Activated CD4-positive, alpha-beta T cell treated with anti-CD3 and anti-CD28 coated beads, Interleukin-2, amount 10 ng/mL, durations not matched to agents 7 days and 5 days (primary cell): Measurements from ENCODE around the gene ZNF473. TPM values are rescaled to one million over a fixed set of nuclear protein-coding genes. Genes with fewer than 3 reads are reported as not detected.
"Not testable (repeated sequence)": the region's sequence is repeated elsewhere in the genome, so short reads cannot be mapped to it uniquely, and the experiment has no call there.

Source experiments
- CTCF ChIA-PET: fragments of 350-600 bp; sonication (Branson Sonifier 250); formaldehyde crosslinking; loops from one replicate; lab custom pipeline; 2021; ENCODE audit warnings: antibody characterized with exemption; lab: Charles Lee
- POLR2A ChIA-PET: fragments of 350-600 bp; sonication (Branson Sonifier 250); formaldehyde crosslinking; loops from one replicate; lab custom pipeline; 2021; ENCODE audit warnings: antibody characterized with exemption; lab: Charles Lee
- DNase-seq: peaks from one replicate; pipeline ENCODE4 v3.0.0-alpha.2; 2020
- H3K27ac Mint-ChIP-seq: one replicate; pipeline ENCODE4 v1.8.0; 2021; ENCODE audit warnings: mild to moderate bottlenecking, moderate library complexity, mixed read lengths
- H3K27me3 Mint-ChIP-seq: one replicate; pipeline ENCODE4 v1.8.0; 2021; ENCODE audit warnings: mixed read lengths
- H3K36me3 Mint-ChIP-seq: one replicate; pipeline ENCODE4 v1.8.0; 2021; ENCODE audit warnings: low read depth, mixed read lengths
- H3K4me1 Mint-ChIP-seq: one replicate; pipeline ENCODE4 v1.8.0; 2021; ENCODE audit warnings: mixed read lengths
- H3K4me3 Mint-ChIP-seq: one replicate; pipeline ENCODE4 v1.8.0; 2021; ENCODE audit warnings: mild to moderate bottlenecking, moderate library complexity, mixed read lengths
- H3K9me3 Mint-ChIP-seq: one replicate; pipeline ENCODE4 v1.8.0; 2021; ENCODE audit warnings: mixed read lengths
- total RNA-seq, 2 experiments: library from RNA; stranded (reverse); gene quantifications; one replicate each; pipeline ENCODE4 v1.2.3, GENCODE V29; 2021

ZNF473 gene
- total RNA-seq, 2 experiments from 2014 or later = 10.0 to 10.6 TPM

DNA sequence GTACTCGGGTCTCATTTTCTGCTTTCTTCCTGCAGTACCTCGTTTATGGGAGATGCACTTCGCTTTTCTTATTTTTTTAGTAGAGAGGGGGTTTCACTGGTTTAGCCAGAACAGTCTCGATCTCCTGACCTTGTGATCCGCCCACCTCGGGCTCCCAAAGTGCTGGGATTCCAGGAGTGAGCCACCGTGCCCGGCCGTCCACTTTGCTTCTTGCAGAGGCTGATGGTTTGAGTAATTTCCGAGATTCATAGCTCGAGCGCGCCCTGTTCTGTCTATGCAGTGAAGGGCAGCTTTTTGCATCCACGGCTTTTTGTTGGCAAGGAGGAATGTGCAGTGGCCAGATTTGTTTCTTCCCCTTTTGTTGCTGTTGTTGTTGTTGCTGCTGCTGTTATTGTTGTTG, 73.1 kb downstream of the ZNF473 start:
- CTCF ChIA-PET, POLR2A ChIA-PET, H3K4me3 Mint-ChIP-seq, H3K9me3 Mint-ChIP-seq, H3K27ac Mint-ChIP-seq, H3K27me3 Mint-ChIP-seq, H3K4me1 Mint-ChIP-seq, H3K36me3 Mint-ChIP-seq: not testable (repeated sequence)
- DNase-seq = peak; percentile 48

DNA sequence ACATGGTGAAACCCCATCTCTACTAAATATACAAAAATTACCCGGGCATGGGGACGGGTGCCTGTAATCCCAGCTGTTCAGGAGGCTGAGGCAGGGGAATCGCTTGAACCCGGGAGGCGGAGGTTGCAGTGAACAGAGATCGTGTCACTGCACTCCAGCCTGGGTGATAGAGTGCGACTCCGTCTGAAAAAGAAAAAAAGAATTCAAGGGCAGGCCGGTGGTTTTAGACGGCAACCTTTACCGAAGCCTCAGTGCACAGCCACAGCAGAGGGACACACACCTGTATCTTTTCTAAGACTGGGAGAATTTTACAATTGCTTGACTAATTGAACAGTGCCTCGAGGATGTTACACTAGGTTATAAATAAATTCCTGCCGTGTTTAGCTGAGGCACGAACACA, 73.9 kb downstream of the ZNF473 start:
- H3K27me3 Mint-ChIP-seq, H3K4me1 Mint-ChIP-seq, H3K27ac Mint-ChIP-seq, H3K9me3 Mint-ChIP-seq, H3K4me3 Mint-ChIP-seq, CTCF ChIA-PET, POLR2A ChIA-PET, H3K36me3 Mint-ChIP-seq: not testable (repeated sequence)
- peak; percentile 7 for DNase-seq

DNA sequence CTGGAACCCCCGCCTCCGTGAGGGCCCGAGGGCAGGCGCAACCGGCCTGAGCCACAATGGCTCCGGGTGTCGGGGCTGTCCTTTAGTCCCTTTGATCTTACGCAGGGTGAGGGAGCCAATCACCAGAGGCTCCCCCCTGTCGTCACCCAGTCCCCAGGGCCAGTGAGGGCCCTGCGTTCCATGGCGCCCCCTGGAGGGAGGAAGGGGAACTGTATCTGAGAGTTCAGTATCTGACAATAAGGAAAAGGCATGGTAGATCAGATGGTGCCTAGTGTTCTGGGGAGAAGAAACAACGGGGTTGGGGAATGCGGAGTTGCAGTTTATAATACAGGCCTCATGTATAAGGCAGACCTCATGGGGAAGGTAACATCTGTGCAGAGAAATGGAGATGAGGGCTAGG, 75.1 kb downstream of the ZNF473 start:
- H3K9me3 Mint-ChIP-seq, CTCF ChIA-PET, H3K27ac Mint-ChIP-seq, DNase-seq, H3K4me3 Mint-ChIP-seq, H3K27me3 Mint-ChIP-seq, H3K4me1 Mint-ChIP-seq, POLR2A ChIA-PET, H3K36me3 Mint-ChIP-seq: not testable (repeated sequence)

Other genes with a start within 250 kb of the ZNF473 start
- 10 to 100 TPM; 13.3 to 13.9 TPM for gene FUZ, start 212.7 kb upstream of the ZNF473 start, total RNA-seq
- 10 to 100 TPM; 57.9 to 62.7 TPM for gene MED25, start 207.7 kb upstream of the ZNF473 start, total RNA-seq
- gene PTOV1, start 174.8 kb upstream of the ZNF473 start, total RNA-seq = 10 to 100 TPM; 60.7 to 76.8 TPM
- gene PNKP, start 158.4 kb upstream of the ZNF473 start, total RNA-seq = 100 to 1,000 TPM; 105 to 131 TPM
- 10 to 100 TPM; 17.5 to 18.9 TPM for gene AKT1S1, start 148.7 kb upstream of the ZNF473 start, total RNA-seq
- 10 to 100 TPM; 33.2 to 33.8 TPM for gene TBC1D17, start 148.3 kb upstream of the ZNF473 start, total RNA-seq
- gene IL4I1, start 129.1 kb upstream of the ZNF473 start, total RNA-seq = 1 to 10 TPM; 3.7 to 4.2 TPM
- gene ATF5, start 96.8 kb upstream of the ZNF473 start, total RNA-seq = 10 to 100 TPM; 10.5 to 12.1 TPM
- gene NUP62, start 96.5 kb upstream of the ZNF473 start, total RNA-seq = 100 to 1,000 TPM; 111 to 127 TPM
- gene SIGLEC11, start 64.8 kb upstream of the ZNF473 start, total RNA-seq = not detected
- 10 to 100 TPM; 75.4 to 86.9 TPM for gene VRK3, start 633 bp upstream of the ZNF473 start, total RNA-seq
- not detected for gene IZUMO2, start 137.3 kb downstream of the ZNF473 start, total RNA-seq
- gene MYH14, start 177.6 kb downstream of the ZNF473 start, total RNA-seq = not detected